IPS DF 6.9 (cell line): Measurements from ENCODE around the gene USP54.
"Not testable (repeated sequence)": the region's sequence is repeated elsewhere in the genome, so short reads cannot be mapped to it uniquely, and the experiment has no call there.

Source experiments
- DNase-seq: peaks from one replicate; pipeline ENCODE4 v3.0.0-alpha.2; 2013; ENCODE audit warnings: low read depth, low spot score
- H3K27ac ChIP-seq: one replicate; pipeline ENCODE4 v1.5.1; 2013; ENCODE audit warnings: low read length, control low read depth
- H3K27me3 ChIP-seq: 2 replicates; pipeline ENCODE4 v1.6.1; 2013; ENCODE audit warnings: mild to moderate bottlenecking, low read length; ENCODE audit not compliant: control insufficient read depth, insufficient read depth
- H3K36me3 ChIP-seq: 2 replicates; pipeline ENCODE4 v1.6.1; 2013; ENCODE audit warnings: low read length; ENCODE audit not compliant: control insufficient read depth, insufficient read depth
- H3K4me1 ChIP-seq: 2 replicates; pipeline ENCODE4 v1.6.1; 2013; ENCODE audit warnings: low read length; ENCODE audit not compliant: control insufficient read depth, insufficient read depth
- H3K4me3 ChIP-seq: 2 replicates; pipeline ENCODE4 v1.5.1; 2013; ENCODE audit warnings: mild to moderate bottlenecking, low read length
- H3K9me3 ChIP-seq: 2 replicates; pipeline ENCODE4 v1.6.1; 2013; ENCODE audit warnings: low read length, inconsistent platforms; ENCODE audit not compliant: control insufficient read depth, insufficient read depth
- WGBS: extraction: QIAGEN DNeasy Blood & Tissue Kit; methylation state at CpG from one replicate; pipeline ENCODE4 v1.1.7; 2013; ENCODE audit warnings: mixed read lengths, missing lambda C conversion rate; ENCODE audit not compliant: insufficient read length, insufficient coverage; 5-methylcytosine and 5-hydroxymethylcytosine counted together

Gene USP54

DNA sequence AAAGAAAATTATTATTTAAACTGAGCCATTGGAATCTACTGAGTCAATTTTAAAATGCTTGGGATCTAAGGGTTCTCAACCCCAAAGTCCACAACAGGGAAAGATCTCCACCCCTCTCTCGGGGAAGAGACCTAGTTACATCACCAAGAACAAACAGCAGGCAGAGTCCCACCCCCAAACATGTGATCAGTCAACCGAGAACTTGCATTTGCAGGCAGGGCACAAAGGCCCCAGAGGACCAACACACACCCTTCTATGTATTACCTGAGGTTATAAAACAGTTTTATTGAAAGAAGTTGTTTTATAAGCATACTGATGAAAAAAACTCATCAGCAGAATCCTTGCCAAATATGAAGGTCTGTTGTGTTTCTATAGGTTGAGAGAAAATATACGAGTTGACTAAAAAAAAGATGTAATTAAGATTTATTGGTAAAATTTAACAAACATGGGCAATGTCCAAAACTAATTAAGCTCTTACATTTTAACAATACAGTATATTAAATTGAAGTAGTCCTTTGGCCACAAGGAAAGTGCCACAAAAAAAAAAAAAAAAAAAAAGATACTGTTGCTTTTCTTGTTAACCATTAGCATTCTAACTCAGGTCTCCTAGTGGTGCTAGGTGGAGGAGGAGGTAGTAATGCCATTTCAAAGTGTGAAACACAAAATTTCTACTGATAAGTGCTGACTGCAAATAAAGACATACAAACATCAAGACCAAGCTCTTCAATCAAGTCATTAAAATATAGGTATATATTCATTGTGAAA is 975 bp upstream of the USP54 start:
- H3K36me3 ChIP-seq: no peaks in the 10 kb centered on the region
- H3K4me1 ChIP-seq: no peaks in the 10 kb centered on the region
- DNase-seq: no peak
- H3K4me3 ChIP-seq: no peak overlapping the region
- no peaks in the 10 kb centered on the region for H3K9me3 ChIP-seq
- no peaks in the 10 kb centered on the region for H3K27me3 ChIP-seq
- 100% methylated on average over 1 of the region's 3 CpGs for whole genome bisulfite sequencing
- no peak overlapping the region for H3K27ac ChIP-seq

DNA sequence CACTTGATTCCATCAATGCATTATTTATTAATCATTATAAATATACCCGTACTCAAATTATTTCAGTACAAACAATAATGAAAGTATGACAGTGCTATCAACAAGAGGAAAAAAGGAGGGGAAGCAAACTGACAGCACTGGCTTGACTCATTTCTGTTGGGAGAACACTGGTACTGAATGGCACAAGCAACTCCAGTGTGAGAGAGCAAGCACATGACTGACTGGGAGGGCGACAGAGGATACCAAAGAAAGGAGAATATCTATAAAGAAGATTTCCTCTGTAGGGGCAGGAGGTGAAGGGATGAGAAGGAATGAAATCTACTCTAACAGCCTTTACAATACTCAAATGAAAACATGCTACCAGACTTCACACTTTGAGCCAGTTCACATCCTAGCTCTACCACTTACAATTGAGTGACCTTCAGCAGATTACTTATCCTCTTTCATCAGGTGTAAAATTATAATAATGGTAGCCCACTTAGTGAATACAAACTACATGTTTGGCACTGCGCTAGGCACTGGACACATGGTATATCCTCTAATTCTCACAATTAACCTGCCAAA is 1.5 kb downstream of the USP54 start:
- no peaks in the 10 kb centered on the region for H3K9me3 ChIP-seq
- H3K27ac ChIP-seq: no peak overlapping the region
- DNase-seq: no peak
- 100% methylated on average over 1 of the region's 3 CpGs for WGBS
- H3K27me3 ChIP-seq: no peaks in the 10 kb centered on the region
- H3K4me1 ChIP-seq: no peaks in the 10 kb centered on the region
- no peaks in the 10 kb centered on the region for H3K36me3 ChIP-seq
- no peak overlapping the region for H3K4me3 ChIP-seq

DNA sequence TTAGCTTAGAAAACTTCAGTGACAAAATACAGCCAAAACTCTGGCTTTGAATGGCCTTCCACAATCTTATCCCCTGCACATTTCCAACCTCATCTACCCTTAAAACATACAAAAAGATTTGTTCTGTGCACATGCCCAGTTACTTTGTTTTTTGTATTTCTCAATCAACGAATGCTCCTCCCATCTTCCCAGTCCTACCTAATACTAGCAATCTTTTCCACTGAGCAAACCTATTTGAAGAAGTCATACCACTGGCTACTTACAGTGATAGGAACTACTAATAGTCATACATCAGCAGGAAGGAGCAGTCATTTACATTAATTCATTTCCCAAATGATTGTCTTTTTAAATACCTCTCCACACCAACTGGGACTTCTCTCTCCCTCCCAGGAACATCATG is 2.5 kb downstream of the USP54 start:
- Histone ChIP-seq H3K36me3 (no peaks in the 10 kb centered on the region), H3K9me3 (no peaks in the 10 kb centered on the region), H3K27me3 (no peaks in the 10 kb centered on the region), H3K4me3 (no peak overlapping the region), H3K4me1 (no peaks in the 10 kb centered on the region), H3K27ac (no peak overlapping the region)
- no peak for DNase-seq
- WGBS: no CpG with 5 or more reads among the region's 1 CpG

DNA sequence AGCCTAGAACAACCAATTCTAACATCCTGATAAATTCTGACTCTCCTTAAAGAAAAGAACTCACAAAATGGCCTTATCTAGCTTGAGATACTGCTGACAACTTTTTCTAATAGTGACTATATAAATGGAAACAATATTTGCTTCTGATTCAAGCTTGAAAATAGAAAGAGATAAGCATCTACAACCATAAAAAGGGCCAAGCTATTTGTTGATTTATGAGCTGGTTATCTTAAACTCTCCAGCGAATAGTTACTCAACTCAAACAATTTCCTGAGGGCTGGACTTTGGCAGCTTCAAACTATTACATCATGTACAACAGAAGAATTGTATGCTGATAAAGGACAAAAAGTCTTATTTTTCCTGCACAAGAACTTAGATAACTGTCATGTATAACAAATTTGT is 4.6 kb downstream of the USP54 start:
- H3K9me3 ChIP-seq: no peaks in the 10 kb centered on the region
- no peaks in the 10 kb centered on the region for H3K36me3 ChIP-seq
- H3K27me3 ChIP-seq: no peaks in the 10 kb centered on the region
- no peaks in the 10 kb centered on the region; the same call in 1 of the 2 replicates for H3K4me1 ChIP-seq
- no peak for DNase-seq
- WGBS: no CpG with 5 or more reads among the region's 1 CpG
- no peak overlapping the region for H3K27ac ChIP-seq
- no peak overlapping the region for H3K4me3 ChIP-seq

DNA sequence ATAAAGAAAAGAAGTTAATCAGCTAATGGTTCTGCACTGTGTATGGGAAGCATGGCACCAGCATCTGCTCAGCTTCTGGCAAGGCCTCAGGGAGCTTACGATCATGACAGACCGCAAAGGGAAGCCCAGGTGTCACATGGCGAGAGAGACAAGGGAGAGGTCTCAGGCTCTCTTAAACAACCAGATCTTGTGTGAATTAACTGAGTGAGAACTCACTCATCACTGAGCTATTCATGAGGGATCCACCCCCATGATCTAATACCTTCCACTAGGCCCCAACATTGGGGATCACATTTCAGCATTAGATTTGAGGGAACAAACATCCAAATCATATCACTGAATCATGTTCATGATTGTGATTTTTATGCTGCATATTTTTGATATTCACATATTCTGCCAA is 5.8 kb downstream of the USP54 start:
- Histone ChIP-seq H3K36me3 (no peaks in the 10 kb centered on the region; the same call in 1 of the 2 replicates), H3K27ac (no peak overlapping the region), H3K9me3 (no peaks in the 10 kb centered on the region), H3K27me3 (no peaks in the 10 kb centered on the region), H3K4me1 (no peaks in the 10 kb centered on the region; the same call in 1 of the 2 replicates), H3K4me3 (no peak overlapping the region)
- WGBS: no CpG with 5 or more reads among the region's 3 CpGs
- DNase-seq: no peak

DNA sequence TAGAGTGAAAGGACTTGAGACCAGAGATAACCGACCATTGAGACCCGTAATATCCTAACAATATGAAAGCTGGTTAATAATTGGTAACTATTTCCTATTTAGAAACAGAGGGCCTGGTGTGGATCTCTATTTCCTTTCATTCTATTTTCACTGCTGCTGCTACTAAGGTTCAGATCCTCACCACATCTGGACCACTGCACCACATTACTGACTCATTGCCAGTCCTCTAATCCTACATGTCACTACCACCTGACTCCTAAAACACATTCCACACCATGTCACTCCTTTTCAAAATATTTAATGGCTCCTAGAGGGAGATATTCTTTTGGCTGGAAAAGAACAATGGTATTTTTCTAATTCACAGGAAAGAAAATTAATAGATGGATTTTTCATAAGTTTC is 6.4 kb downstream of the USP54 start:
- no peaks in the 10 kb centered on the region for H3K27me3 ChIP-seq
- no peaks in the 10 kb centered on the region; the same call in 1 of the 2 replicates for H3K36me3 ChIP-seq
- H3K9me3 ChIP-seq: no peaks in the 10 kb centered on the region
- WGBS: no CpG with 5 or more reads among the region's 2 CpGs
- H3K27ac ChIP-seq: no peak overlapping the region
- no peaks in the 10 kb centered on the region; the same call in 1 of the 2 replicates for H3K4me1 ChIP-seq
- DNase-seq: no peak
- H3K4me3 ChIP-seq: no peak overlapping the region

DNA sequence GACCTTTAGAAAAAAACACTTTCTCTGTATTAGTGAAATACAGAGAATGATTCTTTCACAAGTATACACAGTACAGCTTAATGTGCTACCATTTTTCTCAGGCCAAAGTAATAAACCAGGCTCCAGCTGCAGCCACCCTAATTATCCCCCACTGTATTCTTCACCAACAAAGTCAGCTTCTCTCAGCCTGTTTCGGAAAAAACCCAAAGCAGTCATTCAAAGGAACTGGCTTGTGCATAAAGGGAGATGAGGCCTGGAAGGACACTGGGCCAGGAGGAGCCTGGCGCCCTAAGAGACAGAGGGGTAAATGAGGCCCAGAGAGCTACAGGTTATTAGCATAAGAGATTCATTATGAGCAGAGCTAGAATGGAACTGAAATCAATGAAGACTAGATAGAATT is 9.2 kb downstream of the USP54 start:
- H3K9me3 ChIP-seq: no peaks in the 10 kb centered on the region
- no peak overlapping the region for H3K4me3 ChIP-seq
- no peak overlapping the region for H3K27ac ChIP-seq
- H3K27me3 ChIP-seq: no peaks in the 10 kb centered on the region
- no peaks in the 10 kb centered on the region; the same call in 1 of the 2 replicates for H3K4me1 ChIP-seq
- DNase-seq: no peak
- no CpG with 5 or more reads among the region's 2 CpGs for WGBS
- H3K36me3 ChIP-seq: no peaks in the 10 kb centered on the region; the same call in 1 of the 2 replicates

DNA sequence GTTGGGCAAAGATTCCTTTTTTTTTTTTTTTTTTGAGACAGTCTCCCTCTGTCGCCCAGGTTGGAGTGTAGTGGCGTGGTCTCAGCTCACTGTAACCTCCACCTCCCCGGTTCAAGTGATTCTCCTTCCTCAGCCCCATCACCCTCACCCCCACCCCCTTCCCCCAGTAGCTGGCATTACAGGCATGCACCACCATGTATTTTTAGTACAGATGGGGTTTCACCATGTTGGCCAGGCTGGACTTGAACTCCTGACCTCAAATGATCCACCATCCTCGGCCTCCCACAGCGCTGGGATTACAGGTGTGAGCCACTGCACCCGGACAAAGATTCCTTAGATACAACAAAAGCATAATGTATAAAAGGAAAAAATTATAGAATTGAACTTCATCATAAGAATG is 12.2 kb downstream of the USP54 start:
- not testable (repeated sequence) for H3K4me3 ChIP-seq, H3K9me3 ChIP-seq, H3K4me1 ChIP-seq, H3K27me3 ChIP-seq, H3K36me3 ChIP-seq, H3K27ac ChIP-seq, DNase-seq
- no CpG with 5 or more reads among the region's 6 CpGs for WGBS

DNA sequence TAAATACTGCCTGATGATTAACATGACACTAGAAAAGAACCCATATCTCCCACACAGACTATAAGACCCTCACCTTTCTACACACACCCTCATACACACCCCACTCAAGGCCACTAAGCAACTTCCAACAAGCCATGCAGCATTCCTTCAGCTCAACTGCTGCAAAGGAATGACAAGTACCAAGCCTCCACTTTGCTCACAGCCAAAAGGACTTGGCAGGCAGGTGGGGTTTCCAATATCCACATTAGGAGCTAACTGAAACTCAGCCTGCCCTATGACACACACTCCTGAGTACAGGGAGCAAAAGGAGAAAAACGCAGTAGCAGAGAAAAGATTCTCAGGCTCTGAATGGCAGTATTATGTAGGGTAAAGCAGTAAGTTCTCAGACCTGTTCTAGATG is 13.4 kb downstream of the USP54 start:
- no peak overlapping the region for H3K27ac ChIP-seq
- WGBS: no CpG with 5 or more reads among the region's 1 CpG
- no peaks in the 10 kb centered on the region; the same call in 1 of the 2 replicates for H3K27me3 ChIP-seq
- no peak overlapping the region for H3K4me3 ChIP-seq
- H3K9me3 ChIP-seq: no peaks in the 10 kb centered on the region
- no peaks in the 10 kb centered on the region; the same call in 1 of the 2 replicates for H3K4me1 ChIP-seq
- H3K36me3 ChIP-seq: no peaks in the 10 kb centered on the region; the same call in 1 of the 2 replicates
- no peak for DNase-seq

DNA sequence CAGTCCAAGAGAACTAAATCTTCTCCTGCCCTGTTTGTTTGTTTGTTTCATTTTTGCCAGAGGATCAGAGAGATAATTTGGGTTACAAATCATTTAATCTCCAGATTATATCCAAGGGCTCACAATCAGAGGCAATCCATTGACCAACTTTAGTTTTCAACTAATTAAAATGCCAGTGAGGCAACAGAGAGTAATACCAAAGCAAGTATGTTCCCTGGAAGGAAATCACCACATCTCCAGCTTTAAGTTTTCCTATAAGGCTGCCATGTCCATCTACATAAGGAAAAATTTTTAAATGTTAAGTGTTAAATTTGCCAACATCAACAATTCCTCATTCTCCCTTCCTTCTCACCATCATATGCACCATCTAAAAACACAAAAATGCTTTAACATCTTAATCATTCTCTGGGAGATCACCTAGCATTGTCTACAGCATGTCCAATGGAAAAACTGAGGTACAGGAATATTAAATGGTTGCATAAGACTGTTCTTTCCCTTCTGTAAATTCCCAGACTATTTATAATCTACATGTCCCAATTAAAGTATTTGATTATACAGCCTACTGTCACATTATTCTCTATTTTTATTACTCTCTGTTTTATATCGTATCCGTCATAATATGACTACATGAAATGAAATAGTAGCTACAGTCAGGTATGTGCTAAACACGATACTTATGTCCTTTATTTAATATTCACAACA is 14.1 kb downstream of the USP54 start:
- Histone ChIP-seq H3K36me3 (no peaks in the 10 kb centered on the region; the same call in 1 of the 2 replicates), H3K4me1 (no peaks in the 10 kb centered on the region; the same call in 1 of the 2 replicates), H3K27me3 (no peaks in the 10 kb centered on the region; the same call in 1 of the 2 replicates), H3K4me3 (no peak overlapping the region), H3K9me3 (no peaks in the 10 kb centered on the region), H3K27ac (no peak overlapping the region)
- WGBS: no CpG with 5 or more reads among the region's 3 CpGs
- DNase-seq: no peak
